GM12873 (cell line): ENCODE data around the gene MRTFA.

Experiments
- TF ChIP-seq, protein P1 (sequence below): IDR thresholded peaks from 2 replicates; pipeline ENCODE4 v1.5.1; 2012; ENCODE audit warnings: low read depth, mild to moderate bottlenecking, moderate library complexity, low read length, control low read depth; ENCODE audit not compliant: insufficient read depth; ENCODE audit errors: missing control alignments

Gene MRTFA

DNA sequence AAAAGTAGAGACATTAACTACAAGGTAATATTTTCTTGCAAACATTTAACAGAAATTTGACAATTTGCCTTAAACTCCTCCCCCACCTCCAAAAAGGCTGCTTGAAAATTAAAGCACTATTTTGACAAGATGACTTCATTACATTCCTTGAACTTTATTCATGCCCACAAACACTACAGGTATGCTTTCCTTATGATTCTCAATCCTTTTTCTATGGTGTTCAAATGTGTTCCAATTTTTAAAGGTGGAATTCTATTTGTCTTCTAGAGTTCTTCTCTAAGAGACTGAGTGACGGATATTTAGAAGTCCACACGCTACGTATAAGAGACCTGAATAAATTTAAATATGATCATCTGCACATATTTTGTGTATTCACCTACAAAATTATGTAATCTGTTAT lies 69.4 kb downstream of the MRTFA start:
- TF ChIP-seq, protein P1, sequence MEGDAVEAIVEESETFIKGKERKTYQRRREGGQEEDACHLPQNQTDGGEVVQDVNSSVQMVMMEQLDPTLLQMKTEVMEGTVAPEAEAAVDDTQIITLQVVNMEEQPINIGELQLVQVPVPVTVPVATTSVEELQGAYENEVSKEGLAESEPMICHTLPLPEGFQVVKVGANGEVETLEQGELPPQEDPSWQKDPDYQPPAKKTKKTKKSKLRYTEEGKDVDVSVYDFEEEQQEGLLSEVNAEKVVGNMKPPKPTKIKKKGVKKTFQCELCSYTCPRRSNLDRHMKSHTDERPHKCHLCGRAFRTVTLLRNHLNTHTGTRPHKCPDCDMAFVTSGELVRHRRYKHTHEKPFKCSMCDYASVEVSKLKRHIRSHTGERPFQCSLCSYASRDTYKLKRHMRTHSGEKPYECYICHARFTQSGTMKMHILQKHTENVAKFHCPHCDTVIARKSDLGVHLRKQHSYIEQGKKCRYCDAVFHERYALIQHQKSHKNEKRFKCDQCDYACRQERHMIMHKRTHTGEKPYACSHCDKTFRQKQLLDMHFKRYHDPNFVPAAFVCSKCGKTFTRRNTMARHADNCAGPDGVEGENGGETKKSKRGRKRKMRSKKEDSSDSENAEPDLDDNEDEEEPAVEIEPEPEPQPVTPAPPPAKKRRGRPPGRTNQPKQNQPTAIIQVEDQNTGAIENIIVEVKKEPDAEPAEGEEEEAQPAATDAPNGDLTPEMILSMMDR, result no peak

- TF ChIP-seq, protein P1, result no peak
Measured at GRCh38 chr22:40560994-40561515, 75.5 kb downstream of the MRTFA start.

DNA sequence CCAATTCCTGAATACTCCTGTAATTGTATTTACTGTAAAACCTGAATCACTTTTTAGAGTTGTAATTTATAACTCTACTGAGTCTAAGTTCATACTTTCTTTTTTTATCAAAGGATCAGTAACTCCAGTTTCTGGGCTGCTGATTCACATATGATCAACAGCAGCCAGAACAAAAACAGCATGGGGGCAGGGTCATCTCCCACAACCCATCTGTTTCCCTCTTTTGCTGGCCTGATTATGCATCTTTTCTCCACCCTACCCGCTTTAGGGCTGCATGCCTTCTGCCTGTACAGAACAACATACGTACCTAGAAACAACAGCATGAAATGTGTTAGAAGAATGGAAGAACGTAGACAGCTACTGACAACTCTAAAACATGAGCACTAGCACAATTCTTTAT lies 76.0 kb downstream of the MRTFA start:
- TF ChIP-seq, protein P1, result no peak

GRCh38 chr22:40557972-40558371 lies 78.5 kb downstream of the MRTFA start:
- TF ChIP-seq, protein P1, result no peak

- TF ChIP-seq, protein P1, result no peak
Measured at GRCh38 chr22:40556641-40557040, 79.9 kb downstream of the MRTFA start.

DNA sequence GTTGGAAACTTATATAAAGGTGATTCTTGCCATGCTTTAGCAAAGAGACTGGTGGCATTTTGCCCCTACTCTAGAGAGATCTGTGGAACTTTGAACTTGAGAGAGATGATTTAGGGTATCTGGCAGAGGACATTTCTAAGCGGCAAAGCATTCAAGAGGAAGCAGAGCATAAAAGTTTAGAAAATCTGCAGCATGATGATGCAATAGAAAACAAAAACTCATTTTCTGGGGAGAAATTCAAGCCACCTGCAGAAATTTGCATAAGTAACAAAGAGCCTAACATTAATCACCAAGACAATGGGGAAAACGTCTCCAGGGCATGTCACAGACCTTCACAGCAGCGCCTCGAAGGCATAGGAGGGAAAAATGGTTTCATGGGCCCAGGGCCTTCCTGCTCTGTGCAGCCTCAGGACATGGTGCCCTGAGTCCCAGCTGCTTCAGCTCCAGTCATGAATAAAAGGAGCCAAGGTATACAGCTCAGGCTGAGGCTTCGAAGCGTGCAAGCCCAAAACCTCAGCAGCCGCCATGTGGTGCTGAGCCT lies 83.4 kb downstream of the MRTFA start:
- TF ChIP-seq, protein P1, result no peak

DNA sequence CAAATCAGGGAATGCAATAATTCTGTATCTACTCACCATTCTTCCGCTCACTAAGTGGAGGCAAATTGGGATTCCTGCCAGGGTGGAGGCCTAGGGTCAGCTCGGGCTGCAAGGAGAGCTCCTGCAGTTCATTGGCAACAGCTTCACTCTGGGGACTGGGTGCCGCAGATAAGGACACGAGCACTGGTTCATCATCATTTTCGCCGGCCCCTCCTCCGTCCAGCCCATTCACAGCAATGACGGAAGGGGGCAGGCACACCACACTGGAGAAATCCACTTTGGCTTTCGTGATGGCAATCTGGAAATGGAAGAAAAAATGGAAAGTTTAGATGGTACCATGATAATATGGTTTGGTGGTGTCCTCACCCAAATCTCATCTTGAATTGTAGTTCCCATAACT lies 84.4 kb downstream of the MRTFA start:
- TF ChIP-seq, protein P1, result no peak
